GM11168 (cell line): Measurements from ENCODE around the gene CD320.
"Not testable (repeated sequence)": the region's sequence is repeated elsewhere in the genome, so short reads cannot be mapped to it uniquely, and the experiment has no call there.

Experiments used
- in situ Hi-C: fragments of 300-500 bp; cut with MboI; formaldehyde crosslinking; loops from one replicate; pipeline ENCODE4 v1.12.0; 2022; ENCODE audit warnings: low sequenced_read_pairs; ENCODE audit not compliant: unreplicated experiment

Gene CD320

GRCh38 chr19:8310342-8311055 lies 2.3 kb upstream of the CD320 start:
- in situ Hi-C loops: no loop called here

GRCh38 chr19:8308891-8309291 lies 733 bp upstream of the CD320 start:
- in situ Hi-C loops: no loop called here

GRCh38 chr19:8307400-8307964 lies 676 bp downstream of the CD320 start:
- in situ Hi-C loops: no loop called here

- in situ Hi-C loops: no loop called here
These were observed 1.7 kb downstream of the CD320 start for GRCh38 chr19:8306235-8307054.

GRCh38 chr19:8305798-8306197 lies 2.4 kb downstream of the CD320 start:
- in situ Hi-C loops: no loop called here

GRCh38 chr19:8304841-8305621 lies 3.1 kb downstream of the CD320 start:
- in situ Hi-C loops: no loop called here

GRCh38 chr19:8302734-8303133 lies 5.4 kb downstream of the CD320 start:
- in situ Hi-C loops: no loop called here

- in situ Hi-C loops: no loop called here
These were observed 5.8 kb downstream of the CD320 start for GRCh38 chr19:8302357-8302691.

GRCh38 chr19:8291337-8291736 lies 16.8 kb downstream of the CD320 start:
- in situ Hi-C loops: not testable (repeated sequence)

GRCh38 chr19:8276508-8276907 lies 31.6 kb downstream of the CD320 start:
- in situ Hi-C loops: not testable (repeated sequence)

- in situ Hi-C loops: no loop called here
These were observed 38.4 kb downstream of the CD320 start for GRCh38 chr19:8269724-8270123.

GRCh38 chr19:8265872-8266271 lies 42.3 kb downstream of the CD320 start:
- in situ Hi-C loops: no loop called here

- in situ Hi-C loops: not testable (repeated sequence)
These were observed 43.9 kb downstream of the CD320 start for GRCh38 chr19:8264248-8264647.

- in situ Hi-C loops: no loop called here
These were observed 45.7 kb downstream of the CD320 start for GRCh38 chr19:8262431-8262830.

GRCh38 chr19:8261881-8262280 lies 46.3 kb downstream of the CD320 start:
- in situ Hi-C loops: no loop called here

- in situ Hi-C loops: no loop called here
These were observed 46.8 kb downstream of the CD320 start for GRCh38 chr19:8261347-8261746.

- in situ Hi-C loops: loop anchor here (10.0 kb wide), 1 partner anchor 225 kb away; no protein-coding TSS in a partner anchor
These were observed 48.3 kb downstream of the CD320 start for GRCh38 chr19:8259922-8260247.

- in situ Hi-C loops: loop anchor here (10.0 kb wide), 1 partner anchor 225 kb away; no protein-coding TSS in a partner anchor
These were observed 48.8 kb downstream of the CD320 start for GRCh38 chr19:8259142-8259921.

GRCh38 chr19:8257052-8257443 lies 51.1 kb downstream of the CD320 start:
- in situ Hi-C loops: loop anchor here (10.0 kb wide), 1 partner anchor 222 kb away; no protein-coding TSS in a partner anchor
